Hepatocyte (in vitro differentiated cells): ENCODE results near the gene CACNG6. TPM values are rescaled to one million over a fixed set of nuclear protein-coding genes. Genes with fewer than 3 reads are reported as not detected.
A peak's percentile ranks its signal among the peaks of the same experiment; 100 is the strongest.

ENCODE experiments used
- DNase-seq: peaks from one replicate; pipeline ENCODE4 v3.0.0-alpha.2; 2016; ENCODE audit warnings: low spot score
- H2AFZ ChIP-seq: fragments of 200-600 bp; sonication (generic); 2 replicates; pipeline ENCODE4 v1.6.0; 2016; ENCODE audit warnings: antibody characterized with exemption, mild to moderate bottlenecking
- H3K27ac ChIP-seq: fragments of 200-600 bp; sonication (generic); 2 replicates; pipeline ENCODE4 v1.5.1; 2016; ENCODE audit warnings: mild to moderate bottlenecking
- H3K27me3 ChIP-seq: fragments of 200-600 bp; sonication (generic); 2 replicates; pipeline ENCODE4 v1.6.1; 2016
- H3K36me3 ChIP-seq: fragments of 200-600 bp; sonication (generic); replicated peaks from 2 replicates; pipeline ENCODE4 v1.5.1; 2016; ENCODE audit warnings: low read depth; ENCODE audit not compliant: insufficient read depth
- H3K4me1 ChIP-seq: fragments of 200-600 bp; sonication (generic); 2 replicates; pipeline ENCODE4 v1.5.1; 2016; ENCODE audit warnings: mild to moderate bottlenecking, moderate library complexity; ENCODE audit not compliant: insufficient read depth
- H3K4me2 ChIP-seq: fragments of 200-600 bp; sonication (generic); 2 replicates; pipeline ENCODE4 v1.6.0; 2016
- H3K4me3 ChIP-seq: fragments of 200-600 bp; sonication (generic); 2 replicates; pipeline ENCODE4 v1.5.1; 2016; ENCODE audit warnings: mild to moderate bottlenecking
- H3K79me2 ChIP-seq: fragments of 200-600 bp; sonication (generic); 2 replicates; pipeline ENCODE4 v1.6.0; 2017; ENCODE audit warnings: mild to moderate bottlenecking
- H3K9me2 ChIP-seq: fragments of 200-600 bp; sonication (generic); replicated peaks from 2 replicates; pipeline ENCODE4 v1.6.0; 2017; ENCODE audit warnings: mild to moderate bottlenecking; ENCODE audit not compliant: insufficient read depth
- H3K9me3 ChIP-seq: fragments of 200-600 bp; sonication (generic); 2 replicates; pipeline ENCODE4 v1.5.1; 2016; ENCODE audit warnings: low read depth, mild to moderate bottlenecking
- H4K20me1 ChIP-seq: fragments of 200-600 bp; sonication (generic); 2 replicates; pipeline ENCODE4 v1.6.0; 2016; ENCODE audit warnings: mild to moderate bottlenecking; ENCODE audit not compliant: insufficient read depth, poor library complexity, severe bottlenecking
- EZH2 ChIP-seq: fragments of 200-600 bp; sonication (generic); IDR thresholded peaks from 2 replicates; pipeline ENCODE4 v1.6.1; 2016; ENCODE audit warnings: antibody characterized with exemption, mild to moderate bottlenecking, borderline replicate concordance
- EZH2phosphoT487 ChIP-seq: fragments of 200-600 bp; sonication (generic); IDR thresholded peaks from one replicate; pipeline ENCODE4 v1.6.1; 2018; ENCODE audit warnings: antibody characterized with exemption, mild to moderate bottlenecking, low read depth, moderate library complexity; ENCODE audit not compliant: unreplicated experiment, severe bottlenecking
- WGBS: methylation state at CpG from one replicate; pipeline ENCODE4 v1.1.6; 2016; ENCODE audit warnings: low lambda C conversion rate; ENCODE audit errors: missing lambda C conversion rate; 5-methylcytosine and 5-hydroxymethylcytosine counted together
- polyA plus RNA-seq: library from polyadenylated mRNA; unstranded; fragments of >200 nt; fragmentation: Nextera tagmentation; extraction: Ambion mirVana; gene quantifications from 2 replicates; pipeline ENCODE4 v1.2.1, GENCODE V29; 2016
- total RNA-seq: library from RNA; depleted of rRNA; stranded (reverse); fragments of >200 nt; gene quantifications from 2 replicates; pipeline ENCODE4 v1.2.3, GENCODE V29; 2014
- TF ChIP-seq, protein P1 (sequence below): fragments of 200-600 bp; sonication (generic); IDR thresholded peaks from 2 replicates; pipeline ENCODE4 v1.5.1; 2016; ENCODE audit warnings: antibody characterized with exemption, mild to moderate bottlenecking; ENCODE audit not compliant: poor library complexity

The CACNG6 gene
- total and polyA plus RNA-seq, 2 experiments from 2014 or later: 0.23 TPM; not detected in 1

DNA sequence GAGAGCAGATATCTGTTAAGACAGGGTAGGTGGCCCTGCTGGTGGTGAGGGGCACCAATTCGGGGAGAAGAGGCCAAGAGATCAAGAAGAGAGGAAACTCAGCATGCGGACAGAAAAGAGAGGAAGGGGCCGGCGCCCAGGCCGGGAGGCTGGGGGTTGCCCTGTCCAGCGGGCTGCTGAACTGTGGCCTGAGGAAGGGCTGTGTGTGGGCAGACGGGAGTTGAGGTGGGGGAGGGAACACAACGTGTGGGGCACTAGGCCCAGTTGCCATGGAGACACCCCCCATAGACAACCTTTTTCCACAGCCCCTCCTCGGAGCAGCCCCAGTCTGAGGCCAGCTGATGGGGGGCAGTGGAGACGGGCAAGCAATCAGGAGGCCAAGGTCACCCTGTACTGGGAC is 31.2 kb upstream of the CACNG6 start:
- no peaks in the 10 kb centered on the region for H4K20me1 ChIP-seq
- no peaks in the 10 kb centered on the region for H3K79me2 ChIP-seq
- no peak overlapping the region for H3K4me2 ChIP-seq
- DNase-seq: no peak
- H3K4me1 ChIP-seq: no peaks in the 10 kb centered on the region
- no peak for TF ChIP-seq EZH2phosphoT487
- no peak for TF ChIP-seq EZH2
- TF ChIP-seq, protein P1, sequence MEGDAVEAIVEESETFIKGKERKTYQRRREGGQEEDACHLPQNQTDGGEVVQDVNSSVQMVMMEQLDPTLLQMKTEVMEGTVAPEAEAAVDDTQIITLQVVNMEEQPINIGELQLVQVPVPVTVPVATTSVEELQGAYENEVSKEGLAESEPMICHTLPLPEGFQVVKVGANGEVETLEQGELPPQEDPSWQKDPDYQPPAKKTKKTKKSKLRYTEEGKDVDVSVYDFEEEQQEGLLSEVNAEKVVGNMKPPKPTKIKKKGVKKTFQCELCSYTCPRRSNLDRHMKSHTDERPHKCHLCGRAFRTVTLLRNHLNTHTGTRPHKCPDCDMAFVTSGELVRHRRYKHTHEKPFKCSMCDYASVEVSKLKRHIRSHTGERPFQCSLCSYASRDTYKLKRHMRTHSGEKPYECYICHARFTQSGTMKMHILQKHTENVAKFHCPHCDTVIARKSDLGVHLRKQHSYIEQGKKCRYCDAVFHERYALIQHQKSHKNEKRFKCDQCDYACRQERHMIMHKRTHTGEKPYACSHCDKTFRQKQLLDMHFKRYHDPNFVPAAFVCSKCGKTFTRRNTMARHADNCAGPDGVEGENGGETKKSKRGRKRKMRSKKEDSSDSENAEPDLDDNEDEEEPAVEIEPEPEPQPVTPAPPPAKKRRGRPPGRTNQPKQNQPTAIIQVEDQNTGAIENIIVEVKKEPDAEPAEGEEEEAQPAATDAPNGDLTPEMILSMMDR: no peak
- no peaks in the 10 kb centered on the region for H3K36me3 ChIP-seq
- no peaks in the 10 kb centered on the region for H3K9me2 ChIP-seq
- H3K27me3 ChIP-seq: peaks cover 78% of the 10 kb centered on the region
- 14% methylated on average over 10 of the region's 10 CpGs for WGBS
- H2AFZ ChIP-seq: no peak overlapping the region
- no peak overlapping the region for H3K27ac ChIP-seq
- H3K4me3 ChIP-seq: no peak overlapping the region
- no peaks in the 10 kb centered on the region for H3K9me3 ChIP-seq

DNA sequence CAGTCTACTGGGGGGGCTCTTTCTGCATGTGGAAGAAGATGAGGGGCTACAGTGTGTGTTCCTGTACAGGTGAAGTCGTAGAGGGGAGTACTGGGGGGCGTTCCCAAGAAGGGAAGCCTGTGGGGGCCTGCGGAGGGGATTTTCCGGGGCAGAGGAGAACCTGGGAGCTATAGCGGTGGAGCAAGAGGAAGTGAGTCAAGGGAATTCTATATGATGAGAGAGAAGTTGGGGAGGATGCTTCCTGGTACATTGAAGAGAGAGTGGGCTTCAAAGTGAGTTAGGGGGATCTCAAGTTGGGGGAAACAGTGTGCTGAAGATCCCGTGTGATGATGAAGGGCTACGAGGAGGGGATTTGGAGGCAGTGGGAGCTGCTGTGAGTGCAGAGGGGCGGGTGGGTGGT is 30.6 kb upstream of the CACNG6 start:
- Histone ChIP-seq H3K9me2 (no peaks in the 10 kb centered on the region), H3K36me3 (no peaks in the 10 kb centered on the region), H3K4me1 (no peaks in the 10 kb centered on the region), H3K27me3 (peaks cover 80% of the 10 kb centered on the region), H3K4me3 (no peak overlapping the region), H2AFZ (no peak overlapping the region), H3K4me2 (no peak overlapping the region), H3K79me2 (no peaks in the 10 kb centered on the region), H3K9me3 (no peaks in the 10 kb centered on the region), H3K27ac (no peak overlapping the region), H4K20me1 (no peaks in the 10 kb centered on the region)
- no peak for DNase-seq
- 4% methylated on average over 6 of the region's 8 CpGs for WGBS
- TF ChIP-seq EZH2 (no peak), EZH2phosphoT487 (no peak)
- TF ChIP-seq, protein P1: no peak

DNA sequence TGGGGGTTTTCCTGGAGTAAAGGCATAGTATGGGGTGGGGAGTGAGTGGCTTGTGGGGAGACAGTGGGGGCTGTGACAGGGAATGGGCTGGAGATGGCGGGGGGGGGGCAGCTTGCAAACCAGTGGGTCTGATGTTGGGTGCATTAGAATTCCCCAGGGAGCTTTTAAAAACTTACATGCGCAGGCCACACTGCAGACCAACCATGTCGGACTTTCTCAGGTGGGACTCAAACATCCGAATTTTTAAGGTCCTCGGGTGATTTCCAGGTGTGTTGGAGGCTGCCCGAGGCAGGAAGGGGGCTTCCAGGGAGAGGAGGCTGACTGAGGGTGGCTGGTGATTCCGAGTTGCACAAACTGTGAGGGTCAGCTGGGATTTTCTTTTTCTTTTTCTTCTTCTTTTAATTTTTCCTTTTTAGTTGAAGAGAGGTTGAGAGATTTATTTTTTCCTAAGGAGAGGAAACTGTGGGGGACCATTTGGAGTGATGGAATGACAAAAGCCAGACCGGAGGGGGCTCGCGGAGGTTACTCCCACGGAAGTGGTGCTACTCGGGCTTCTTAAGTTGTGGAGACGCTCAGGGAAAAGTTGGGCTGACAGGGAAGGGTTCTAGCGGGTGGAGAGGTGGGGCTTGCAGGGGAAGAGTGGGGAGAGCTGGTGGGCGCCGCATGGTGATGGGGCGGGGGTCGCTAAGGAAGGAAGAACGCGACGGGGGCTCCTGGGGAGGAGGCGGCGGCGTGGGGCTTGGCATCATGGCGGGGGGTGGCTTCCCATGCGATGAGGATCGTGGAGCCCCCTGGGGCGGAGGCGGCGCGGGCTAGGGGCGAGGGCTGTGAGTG is 29.7 kb upstream of the CACNG6 start:
- TF ChIP-seq EZH2 (peak; percentile 64), EZH2phosphoT487 (no peak)
- Histone ChIP-seq H2AFZ (no peak overlapping the region), H3K27ac (no peak overlapping the region), H3K9me3 (no peaks in the 10 kb centered on the region), H3K4me3 (no peak overlapping the region), H3K36me3 (no peaks in the 10 kb centered on the region), H3K9me2 (no peaks in the 10 kb centered on the region), H3K79me2 (no peaks in the 10 kb centered on the region), H3K4me2 (no peak overlapping the region), H3K27me3 (peaks cover 74% of the 10 kb centered on the region), H4K20me1 (no peaks in the 10 kb centered on the region), H3K4me1 (no peaks in the 10 kb centered on the region)
- WGBS: 7% methylated on average over 15 of the region's 32 CpGs
- no peak for DNase-seq

DNA sequence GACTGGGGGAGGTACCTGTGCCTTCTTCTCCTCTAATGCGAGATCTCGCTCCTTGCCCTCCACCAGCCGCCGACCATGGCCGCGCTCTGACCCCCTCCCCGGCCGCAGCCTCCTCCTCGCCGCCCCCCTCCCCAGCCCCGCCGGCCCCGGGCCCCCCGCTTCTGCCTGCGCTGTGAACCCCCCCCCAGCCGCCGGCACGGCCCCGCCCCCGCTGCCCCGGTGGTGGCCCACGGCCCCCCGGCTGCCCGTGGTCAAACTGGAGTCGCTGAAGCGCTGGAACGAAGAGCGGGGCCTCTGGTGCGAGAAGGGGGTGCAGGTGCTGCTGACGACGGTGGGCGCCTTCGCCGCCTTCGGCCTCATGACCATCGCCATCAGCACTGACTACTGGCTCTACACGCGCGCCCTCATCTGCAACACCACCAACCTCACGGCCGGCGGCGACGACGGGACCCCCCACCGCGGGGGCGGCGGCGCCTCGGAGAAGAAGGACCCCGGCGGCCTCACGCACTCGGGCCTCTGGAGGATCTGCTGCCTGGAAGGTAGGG is 28.5 kb upstream of the CACNG6 start, which contains the start of gene CACNG8:
Gene CACNG8, plus strand, starts transcription at position 51 of the 545 bp plus-strand sequence.
- Histone ChIP-seq H3K4me2 (no peak within 1 kb of the TSS), H2AFZ (no peak within 1 kb of the TSS), H3K36me3 (no peaks in the 10 kb centered on the region)

More for the DNA sequence above, 28.5 kb upstream of the CACNG6 start, which contains the start of gene CACNG8:
- no peaks in the 10 kb centered on the region for H3K9me3 ChIP-seq
- H3K4me3 ChIP-seq: no peak within 1 kb of the TSS
- peaks cover 67% of the 10 kb centered on the region for H3K27me3 ChIP-seq
- WGBS: 2% methylated on average over 35 of the region's 55 CpGs
- H4K20me1 ChIP-seq: no peaks in the 10 kb centered on the region
- H3K9me2 ChIP-seq: no peaks in the 10 kb centered on the region
- H3K4me1 ChIP-seq: no peaks in the 10 kb centered on the region
- H3K79me2 ChIP-seq: no peaks in the 10 kb centered on the region
- H3K27ac ChIP-seq: no peak within 1 kb of the TSS
- no peak for DNase-seq
- TF ChIP-seq, protein P1: no peak
- TF ChIP-seq EZH2 (no peak), EZH2phosphoT487 (no peak)
